C4-2B (cell line): Measurements from ENCODE around the gene RBMS3.

Experiments
- CTCF ChIP-seq: fragments of 450-650 bp; conservative IDR thresholded peaks from 2 replicates; pipeline ENCODE4 v1.5.1; 2017; ENCODE audit warnings: mild to moderate bottlenecking
- ZFX ChIP-seq: fragments of 450-650 bp; IDR thresholded peaks from 2 replicates; pipeline ENCODE4 v1.6.1; 2017

GRCh38 chr3:29760226-29760685 lies 479.4 kb downstream of the RBMS3 start:
- TF ChIP-seq CTCF (no peak), ZFX (no peak)
